ENCODE measurements around the gene BMF. TPM values are rescaled to one million over a fixed set of nuclear protein-coding genes. Genes with fewer than 3 reads are reported as not detected.

Gene BMF
- total RNA-seq, 2 experiments from 2014 or later = 4.8 to 11.1 TPM

- peak overlapping the region; percentile 63 for H3K4me2 ChIP-seq (ENCODE audit: low read length)
- CTCF ChIA-PET (ENCODE audit: unreplicated experiment) = interaction anchor here (0.5 to 4.5 kb wide), 13 partner anchors 15 to 230 kb away, joined by 3 to 81 read pairs (median 4); partner anchors contain the start of genes BMF and BUB1B
Observed at GRCh38 chr15:40044717-40045571, 63.7 kb downstream of the BMF start.

DNA sequence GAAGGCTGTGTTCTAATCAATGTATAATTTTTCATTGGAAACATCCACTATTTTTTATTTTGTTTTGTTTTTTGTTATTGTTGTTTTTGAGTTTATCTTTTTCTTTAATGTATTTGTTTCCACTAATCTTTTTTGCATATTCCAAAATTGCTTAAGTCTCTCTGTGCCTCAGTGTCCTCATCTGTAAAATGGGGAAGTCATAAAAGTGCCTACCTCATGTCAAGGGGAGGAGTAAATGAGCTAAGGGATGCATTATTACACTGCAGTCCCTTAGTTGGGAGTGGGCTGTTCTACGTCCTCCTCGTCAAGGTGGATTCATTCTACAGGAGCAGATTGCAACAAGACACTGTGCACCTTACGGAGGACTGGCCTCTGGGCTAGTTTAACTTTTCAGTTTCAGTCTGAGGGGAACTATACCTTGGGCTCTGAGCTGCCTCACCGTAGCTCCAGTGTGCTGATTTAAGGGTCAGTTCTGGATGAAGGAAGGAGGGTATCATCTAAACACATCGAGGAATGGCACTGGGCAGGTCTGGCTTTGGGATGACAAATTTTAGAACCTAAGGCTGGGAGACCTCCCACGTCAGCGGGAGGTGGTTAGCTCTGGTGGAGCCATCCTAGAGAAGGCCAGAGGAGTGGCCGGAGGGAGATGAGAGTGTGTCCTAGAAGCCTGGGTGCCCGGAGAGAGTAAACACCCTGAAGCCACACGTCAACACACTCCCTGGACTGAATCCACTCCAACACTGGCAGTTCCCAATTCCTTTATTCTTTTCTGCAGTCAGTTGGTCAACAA is 64.6 kb downstream of the BMF start:
- Histone ChIP-seq H3K79me2 (ENCODE audit: insufficient read depth, low read depth, low read length) (peaks cover 10% of the 10 kb centered on the region; the same call in 1 of the 2 replicates), H4K20me1 (ENCODE audit: insufficient read depth, low read length) (no peaks in the 10 kb centered on the region), H3K4me3 (ENCODE audit: low read depth, low read length, poor library complexity, severe bottlenecking) (no peak overlapping the region), H2AFZ (ENCODE audit: low read length) (no peak overlapping the region), H3K27ac (ENCODE audit: low read depth, low read length, poor library complexity, severe bottlenecking) (no peak overlapping the region), H3K9me2 (ENCODE audit: insufficient read depth, low read length) (no peaks in the 10 kb centered on the region), H3K4me1 (ENCODE audit: insufficient read depth, low read length, poor library complexity, severe bottlenecking) (peaks cover 62% of the 10 kb centered on the region), H3K9me3 (ENCODE audit: low read length) (no peaks in the 10 kb centered on the region), H3K4me2 (ENCODE audit: low read length) (peak overlapping the region; percentile 63; the same call in 1 of the 2 replicates), H3K36me3 (ENCODE audit: insufficient read depth, low read length) (no peaks in the 10 kb centered on the region)
- intact Hi-C loops (cut with micrococcal nuclease; ENCODE audit: unreplicated experiment) = loop anchor here (2.0 kb wide), 1 partner anchor 173 kb away; no protein-coding TSS in a partner anchor
- CTCF ChIA-PET (ENCODE audit: unreplicated experiment) = interaction anchor here (1.0 to 1.2 kb wide), 2 partner anchors 63 to 173 kb away, joined by 3 to 7 read pairs; no protein-coding TSS in a partner anchor
- TF ChIP-seq EZH2phosphoT487 (IDR thresholded peaks at IDR 0.05; ENCODE audit: borderline replicate concordance, low read depth, low read length) = no peak
- no peak for TF ChIP-seq CTCF (conservative IDR thresholded peaks at IDR 0.05; ENCODE audit: low read length)
- BruUV-seq (replicated peaks) = no TSS peak
- POLR2A ChIA-PET = interaction anchor here (0.7 to 1.2 kb wide), 2 partner anchors 9 to 63 kb away, joined by 4 read pairs; no protein-coding TSS in a partner anchor
- no peak for DNase-seq (ENCODE audit: low spot score)

More at GRCh38 chr15:40044717-40045571, 63.7 kb downstream of the BMF start:
- no peak overlapping the region for H3K4me3 ChIP-seq (ENCODE audit: low read depth, low read length, poor library complexity, severe bottlenecking)
- POLR2A ChIA-PET = interaction anchor here (0.5 to 4.8 kb wide), 8 partner anchors 29 to 125 kb away, joined by 3 to 37 read pairs (median 6); partner anchors contain the start of gene BMF
- intact Hi-C loops (cut with micrococcal nuclease; ENCODE audit: unreplicated experiment) = loop anchor here (1.0 to 5.0 kb wide), 6 partner anchors 60 to 263 kb away; partner anchors contain the start of gene FSIP1
- DNase-seq (ENCODE audit: low spot score) = peak; percentile 87
- no peak for TF ChIP-seq EZH2phosphoT487 (IDR thresholded peaks at IDR 0.05; ENCODE audit: borderline replicate concordance, low read depth, low read length)
- TF ChIP-seq CTCF (conservative IDR thresholded peaks at IDR 0.05; ENCODE audit: low read length) = peak; percentile 97
- H3K9me3 ChIP-seq (ENCODE audit: low read length) = no peaks in the 10 kb centered on the region
- H4K20me1 ChIP-seq (ENCODE audit: insufficient read depth, low read length) = no peaks in the 10 kb centered on the region
- no peaks in the 10 kb centered on the region for H3K9me2 ChIP-seq (ENCODE audit: insufficient read depth, low read length)
- peak overlapping the region; percentile 84; the same call in 1 of the 2 replicates for H2AFZ ChIP-seq (ENCODE audit: low read length)
- H3K79me2 ChIP-seq (ENCODE audit: insufficient read depth, low read depth, low read length) = peaks cover 4% of the 10 kb centered on the region; the same call in 1 of the 2 replicates
- BruUV-seq (replicated peaks) = no TSS peak
- H3K4me1 ChIP-seq (ENCODE audit: insufficient read depth, low read length, poor library complexity, severe bottlenecking) = peaks cover 68% of the 10 kb centered on the region
- peak overlapping the region; percentile 15 for H3K27ac ChIP-seq (ENCODE audit: low read depth, low read length, poor library complexity, severe bottlenecking)
- H3K36me3 ChIP-seq (ENCODE audit: insufficient read depth, low read length) = no peaks in the 10 kb centered on the region
